PC-3 (cell line): ENCODE measurements around the gene SPR. TPM values are rescaled to one million over a fixed set of nuclear protein-coding genes. Genes with fewer than 3 reads are reported as not detected.

Experiments
- ATAC-seq: fragments of 200-7000 bp; cut with Tn5 transposase; 2 replicates; pipeline ENCODE4 v1.9.1; 2020; ENCODE audit warnings: mild to moderate bottlenecking, moderate library complexity
- BruUV-seq: library from RNA; stranded (reverse); fragments of 400-500 nt; replicated peaks from 2 replicates; lab custom pipeline; 2021; lab: Mats Ljungman, UMichigan
- CTCF ChIA-PET: fragments of 300-600 bp; sonication (Branson Sonifier 250); formaldehyde crosslinking; loops from one replicate; lab custom pipeline; 2022; ENCODE audit warnings: antibody characterized with exemption; lab: Charles Lee
- POLR2A ChIA-PET: fragments of 300-600 bp; sonication (Branson Sonifier 250); formaldehyde crosslinking; loops from one replicate; lab custom pipeline; 2022; ENCODE audit warnings: antibody characterized with exemption; ENCODE audit not compliant: unreplicated experiment; lab: Charles Lee
- DNase-seq: peaks from one replicate; pipeline ENCODE4 v3.0.0-alpha.2; 2015
- H2AFZ ChIP-seq: fragments of 300-600 bp; sonication (generic); 2 replicates; pipeline ENCODE4 v1.6.0; 2016; ENCODE audit warnings: antibody characterized with exemption, low read length
- H3F3A ChIP-seq: fragments of 300-600 bp; sonication (generic); one replicate; pipeline ENCODE4 v1.6.0; 2017; ENCODE audit warnings: antibody characterized with exemption, low read length, control low read depth, mild to moderate bottlenecking; ENCODE audit not compliant: unreplicated experiment
- H3K27ac ChIP-seq: fragments of 300-600 bp; sonication (generic); 2 replicates; pipeline ENCODE4 v1.5.1; 2016; ENCODE audit warnings: mild to moderate bottlenecking, low read length
- H3K27me3 ChIP-seq: fragments of 300-600 bp; sonication (generic); 2 replicates; pipeline ENCODE4 v1.6.1; 2016; ENCODE audit warnings: low read length, mixed read lengths
- H3K36me3 ChIP-seq: fragments of 300-600 bp; sonication (generic); 2 replicates; pipeline ENCODE4 v1.6.1; 2016; ENCODE audit warnings: low read depth, mixed run types, low read length, mixed read lengths
- H3K4me1 ChIP-seq: fragments of 300-600 bp; sonication (generic); 2 replicates; pipeline ENCODE4 v1.5.1; 2016; ENCODE audit warnings: low read length; ENCODE audit not compliant: insufficient read depth
- H3K4me2 ChIP-seq: fragments of 300-600 bp; sonication (generic); 2 replicates; pipeline ENCODE4 v1.6.0; 2016; ENCODE audit warnings: low read length
- H3K4me3 ChIP-seq: fragments of 300-600 bp; sonication (generic); 2 replicates; pipeline ENCODE4 v1.5.1; 2016; ENCODE audit warnings: mild to moderate bottlenecking, low read length, mixed read lengths
- H3K79me2 ChIP-seq: fragments of 300-600 bp; sonication (generic); 2 replicates; pipeline ENCODE4 v1.6.1; 2017; ENCODE audit warnings: low read length, mixed read lengths
- H3K9ac ChIP-seq: fragments of 300-600 bp; sonication (generic); 2 replicates; pipeline ENCODE4 v1.6.0; 2016; ENCODE audit warnings: mild to moderate bottlenecking, low read length
- H3K9me2 ChIP-seq: fragments of 300-600 bp; sonication (generic); replicated peaks from 2 replicates; pipeline ENCODE4 v1.6.1; 2016; ENCODE audit warnings: mixed run types, low read length, mixed read lengths
- H3K9me3 ChIP-seq: fragments of 300-600 bp; sonication (generic); 2 replicates; pipeline ENCODE4 v1.6.1; 2016; ENCODE audit warnings: low read length, mixed read lengths
- H4K20me1 ChIP-seq: fragments of 300-600 bp; sonication (generic); 2 replicates; pipeline ENCODE4 v1.6.1; 2016; ENCODE audit warnings: low read length, mixed read lengths
- EZH2 ChIP-seq: fragments of 300-600 bp; sonication (generic); IDR thresholded peaks from one replicate; pipeline ENCODE4 v1.6.1; 2017; ENCODE audit warnings: antibody characterized with exemption, mild to moderate bottlenecking, low read length; ENCODE audit not compliant: unreplicated experiment
- EZH2phosphoT487 ChIP-seq: fragments of 300-600 bp; sonication (generic); IDR thresholded peaks from 2 replicates; pipeline ENCODE4 v1.6.1; 2018; ENCODE audit warnings: mild to moderate bottlenecking, antibody characterized with exemption, low read length, borderline replicate concordance
- intact Hi-C: fragments of 100-400 bp; cut with micrococcal nuclease; formaldehyde crosslinking; loops from 2 replicates; pipeline ENCODE4 v1.9.0; 2023
- total RNA-seq: library from RNA; depleted of rRNA; stranded (reverse); fragments of >200 nt; gene quantifications from 2 replicates; pipeline ENCODE4 v1.2.3, GENCODE V29; 2014
- TF ChIP-seq, protein P1 (sequence below): fragments of 300-600 bp; sonication (generic); conservative IDR thresholded peaks from 2 replicates; pipeline ENCODE4 v1.5.1; 2017; ENCODE audit warnings: antibody characterized with exemption, low read depth, mild to moderate bottlenecking, low read length

The SPR gene
- total RNA-seq, 1 experiment from 2014 or later, result 69.4 TPM

DNA sequence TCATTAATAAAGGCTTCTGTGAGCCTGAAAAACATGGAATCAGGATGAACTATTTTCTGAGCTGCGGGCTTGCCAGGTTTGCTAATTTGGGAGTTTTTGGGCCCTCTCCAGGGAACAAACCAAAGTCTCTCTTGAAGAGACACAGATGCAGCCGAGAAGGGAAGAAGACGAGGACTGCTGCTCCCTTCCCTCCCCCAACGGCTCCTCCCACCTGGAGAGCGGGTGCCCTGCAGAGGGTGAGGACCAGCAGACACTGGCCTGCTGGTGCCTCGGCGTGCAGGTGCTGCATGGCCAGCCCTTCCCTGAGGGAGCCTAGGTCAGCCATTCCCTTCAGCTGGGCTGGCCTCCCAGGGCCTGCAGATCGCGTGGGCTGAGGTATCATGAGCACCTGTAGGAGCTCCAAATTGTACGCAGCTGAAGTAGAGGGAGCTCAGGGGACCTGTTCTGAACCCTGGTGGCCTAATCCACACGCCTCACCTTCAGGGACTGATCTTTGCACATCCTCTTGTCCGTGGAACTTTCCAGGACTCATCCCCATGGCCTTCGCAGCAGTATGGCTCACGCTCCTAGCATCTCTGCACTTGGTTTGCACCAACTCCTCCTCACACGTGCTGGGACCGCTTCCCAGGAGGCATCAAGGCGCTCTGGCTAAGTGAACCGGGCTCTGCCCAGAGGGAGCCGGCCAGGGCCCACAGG is 49.6 kb downstream of the SPR start:
- TF ChIP-seq, protein P1, sequence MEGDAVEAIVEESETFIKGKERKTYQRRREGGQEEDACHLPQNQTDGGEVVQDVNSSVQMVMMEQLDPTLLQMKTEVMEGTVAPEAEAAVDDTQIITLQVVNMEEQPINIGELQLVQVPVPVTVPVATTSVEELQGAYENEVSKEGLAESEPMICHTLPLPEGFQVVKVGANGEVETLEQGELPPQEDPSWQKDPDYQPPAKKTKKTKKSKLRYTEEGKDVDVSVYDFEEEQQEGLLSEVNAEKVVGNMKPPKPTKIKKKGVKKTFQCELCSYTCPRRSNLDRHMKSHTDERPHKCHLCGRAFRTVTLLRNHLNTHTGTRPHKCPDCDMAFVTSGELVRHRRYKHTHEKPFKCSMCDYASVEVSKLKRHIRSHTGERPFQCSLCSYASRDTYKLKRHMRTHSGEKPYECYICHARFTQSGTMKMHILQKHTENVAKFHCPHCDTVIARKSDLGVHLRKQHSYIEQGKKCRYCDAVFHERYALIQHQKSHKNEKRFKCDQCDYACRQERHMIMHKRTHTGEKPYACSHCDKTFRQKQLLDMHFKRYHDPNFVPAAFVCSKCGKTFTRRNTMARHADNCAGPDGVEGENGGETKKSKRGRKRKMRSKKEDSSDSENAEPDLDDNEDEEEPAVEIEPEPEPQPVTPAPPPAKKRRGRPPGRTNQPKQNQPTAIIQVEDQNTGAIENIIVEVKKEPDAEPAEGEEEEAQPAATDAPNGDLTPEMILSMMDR, result no peak
- no peak for TF ChIP-seq EZH2
- TF ChIP-seq EZH2phosphoT487, result no peak
- Histone ChIP-seq H3K27me3 (no peaks in the 10 kb centered on the region), H3F3A (no peaks in the 10 kb centered on the region), H3K9ac (no peak overlapping the region), H3K9me3 (no peaks in the 10 kb centered on the region), H3K4me1 (peaks cover 4% of the 10 kb centered on the region), H3K36me3 (no peaks in the 10 kb centered on the region), H4K20me1 (no peaks in the 10 kb centered on the region), H3K4me3 (no peak overlapping the region), H3K27ac (no peak overlapping the region), H3K79me2 (no peaks in the 10 kb centered on the region), H2AFZ (no peak overlapping the region), H3K4me2 (no peak overlapping the region), H3K9me2 (no peaks in the 10 kb centered on the region)
- intact Hi-C loops, result no loop called here
- ChIA-PET POLR2A (no interaction called here), CTCF (no interaction called here)
- no TSS peak for BruUV-seq
- DNase-seq, result no peak
- ATAC-seq, result no peak

DNA sequence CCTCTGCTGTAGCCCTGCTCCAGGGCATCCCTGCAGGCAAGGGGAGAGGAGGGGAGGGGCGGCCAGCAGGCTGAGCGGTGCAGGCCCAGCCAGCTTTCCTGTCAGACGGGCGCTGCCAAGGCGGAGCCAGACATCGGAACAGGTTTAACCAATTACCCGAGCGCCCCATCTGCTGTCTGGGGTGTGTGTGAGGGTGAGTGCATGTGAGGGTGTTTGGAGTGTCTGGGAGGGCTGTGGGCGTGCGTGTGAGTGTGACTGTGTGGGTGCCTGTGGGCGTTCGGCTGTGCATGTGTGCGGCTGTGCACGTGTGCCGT is 50.1 kb downstream of the SPR start:
- Histone ChIP-seq H3F3A (no peaks in the 10 kb centered on the region), H3K27ac (no peak overlapping the region), H3K27me3 (no peaks in the 10 kb centered on the region), H3K9ac (no peak overlapping the region), H3K36me3 (no peaks in the 10 kb centered on the region), H2AFZ (no peak overlapping the region), H3K9me2 (no peaks in the 10 kb centered on the region), H3K4me3 (no peak overlapping the region), H3K9me3 (no peaks in the 10 kb centered on the region), H3K4me2 (no peak overlapping the region), H3K79me2 (no peaks in the 10 kb centered on the region), H4K20me1 (no peaks in the 10 kb centered on the region), H3K4me1 (no peaks in the 10 kb centered on the region)
- ATAC-seq (no peak), DNase-seq (no peak)
- intact Hi-C loops, result no loop called here
- POLR2A ChIA-PET, result no interaction called here
- CTCF ChIA-PET, result no interaction called here
- TF ChIP-seq EZH2 (no peak), EZH2phosphoT487 (no peak)
- TF ChIP-seq, protein P1, result no peak
- BruUV-seq, result no TSS peak

DNA sequence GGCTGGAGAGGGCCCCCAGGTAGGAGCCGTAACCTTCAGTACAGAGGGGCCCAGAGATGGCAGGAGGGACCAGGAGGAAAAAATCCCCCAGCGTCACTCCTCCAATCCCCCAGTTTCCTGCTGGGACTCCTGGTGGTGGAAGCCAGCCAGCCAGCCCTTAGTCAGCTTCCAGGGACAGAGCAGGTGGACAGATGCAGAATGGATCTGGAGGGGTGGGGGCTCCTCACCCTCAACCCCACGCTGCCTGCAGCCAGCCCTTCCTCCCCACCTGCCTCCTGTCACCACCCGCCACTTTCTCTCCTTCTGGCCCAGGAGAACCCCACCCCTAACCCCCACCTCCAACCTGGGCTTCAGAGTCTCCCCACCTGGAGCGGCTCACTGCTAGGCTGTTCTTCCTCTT is 51.2 kb downstream of the SPR start:
- Histone ChIP-seq H3K4me1 (no peaks in the 10 kb centered on the region), H3K4me3 (no peak overlapping the region), H3K79me2 (no peaks in the 10 kb centered on the region), H3F3A (no peaks in the 10 kb centered on the region), H3K27ac (no peak overlapping the region), H3K4me2 (no peak overlapping the region), H4K20me1 (no peaks in the 10 kb centered on the region), H3K36me3 (no peaks in the 10 kb centered on the region), H3K27me3 (no peaks in the 10 kb centered on the region), H3K9ac (no peak overlapping the region), H3K9me2 (no peaks in the 10 kb centered on the region), H2AFZ (no peak overlapping the region), H3K9me3 (no peaks in the 10 kb centered on the region)
- no peak for DNase-seq
- ChIA-PET POLR2A (no interaction called here), CTCF (no interaction called here)
- no TSS peak for BruUV-seq
- intact Hi-C loops, result no loop called here
- TF ChIP-seq EZH2, result no peak
- TF ChIP-seq EZH2phosphoT487, result no peak
- TF ChIP-seq, protein P1, result no peak
- ATAC-seq, result no peak
